ENCODE results near the gene ASPN. TPM values are rescaled to one million over a fixed set of nuclear protein-coding genes. Genes with fewer than 3 reads are reported as not detected.

ASPN gene
- total RNA-seq, 2 experiments from 2014 or later: not detected

GRCh38 chr9:92484563-92484962, 2.3 kb upstream of the ASPN start:
- intact Hi-C loops (cut with micrococcal nuclease; ENCODE audit: unreplicated experiment): no loop called here
- Histone ChIP-seq H3K27ac (ENCODE audit: low read depth, low read length, poor library complexity, severe bottlenecking) (no peak overlapping the region), H3K36me3 (ENCODE audit: insufficient read depth, low read length) (no peaks in the 10 kb centered on the region), H3K9me2 (ENCODE audit: insufficient read depth, low read length) (no peaks in the 10 kb centered on the region), H3K4me1 (ENCODE audit: insufficient read depth, low read length, poor library complexity, severe bottlenecking) (no peaks in the 10 kb centered on the region), H3K4me3 (ENCODE audit: low read depth, low read length, poor library complexity, severe bottlenecking) (no peak overlapping the region), H3K4me2 (ENCODE audit: low read length) (no peak overlapping the region), H4K20me1 (ENCODE audit: insufficient read depth, low read length) (no peaks in the 10 kb centered on the region), H3K79me2 (ENCODE audit: insufficient read depth, low read depth, low read length) (no peaks in the 10 kb centered on the region), H2AFZ (ENCODE audit: low read length) (no peak overlapping the region), H3K9me3 (ENCODE audit: low read length) (no peaks in the 10 kb centered on the region)
- TF ChIP-seq EZH2phosphoT487 (IDR thresholded peaks at IDR 0.05; ENCODE audit: borderline replicate concordance, low read depth, low read length) (no peak), CTCF (conservative IDR thresholded peaks at IDR 0.05; ENCODE audit: low read length) (no peak)
- POLR2A ChIA-PET: no interaction called here
- BruUV-seq (replicated peaks): no TSS peak
- CTCF ChIA-PET (ENCODE audit: unreplicated experiment): no interaction called here
- no peak for DNase-seq (ENCODE audit: low spot score)

- H4K20me1 ChIP-seq (ENCODE audit: insufficient read depth, low read length): no peaks in the 10 kb centered on the region
- no TSS peak for BruUV-seq (replicated peaks)
- ChIA-PET POLR2A (no interaction called here), CTCF (ENCODE audit: unreplicated experiment) (no interaction called here)
- H3K79me2 ChIP-seq (ENCODE audit: insufficient read depth, low read depth, low read length): no peaks in the 10 kb centered on the region
- no peak overlapping the region for H3K4me2 ChIP-seq (ENCODE audit: low read length)
- no peak overlapping the region for H3K27ac ChIP-seq (ENCODE audit: low read depth, low read length, poor library complexity, severe bottlenecking)
- no peak for DNase-seq (ENCODE audit: low spot score)
- no peaks in the 10 kb centered on the region for H3K36me3 ChIP-seq (ENCODE audit: insufficient read depth, low read length)
- no peak for TF ChIP-seq CTCF (conservative IDR thresholded peaks at IDR 0.05; ENCODE audit: low read length)
- no peak for TF ChIP-seq EZH2phosphoT487 (IDR thresholded peaks at IDR 0.05; ENCODE audit: borderline replicate concordance, low read depth, low read length)
- no peak overlapping the region for H3K4me3 ChIP-seq (ENCODE audit: low read depth, low read length, poor library complexity, severe bottlenecking)
- no peaks in the 10 kb centered on the region for H3K9me3 ChIP-seq (ENCODE audit: low read length)
- H3K4me1 ChIP-seq (ENCODE audit: insufficient read depth, low read length, poor library complexity, severe bottlenecking): no peaks in the 10 kb centered on the region
- intact Hi-C loops (cut with micrococcal nuclease; ENCODE audit: unreplicated experiment): no loop called here
- no peak overlapping the region for H2AFZ ChIP-seq (ENCODE audit: low read length)
- H3K9me2 ChIP-seq (ENCODE audit: insufficient read depth, low read length): no peaks in the 10 kb centered on the region
These were observed 1.6 kb upstream of the ASPN start for GRCh38 chr9:92483627-92484545.

- H3K79me2 ChIP-seq (ENCODE audit: insufficient read depth, low read depth, low read length): no peaks in the 10 kb centered on the region
- no TSS peak for BruUV-seq (replicated peaks)
- no peak for DNase-seq (ENCODE audit: low spot score)
- no peak overlapping the region for H3K4me2 ChIP-seq (ENCODE audit: low read length)
- POLR2A ChIA-PET: interaction anchor here (0.6 kb wide), 1 partner anchor 1748 kb away, joined by 3 read pairs; no protein-coding TSS in a partner anchor
- H3K27ac ChIP-seq (ENCODE audit: low read depth, low read length, poor library complexity, severe bottlenecking): no peak overlapping the region
- no peaks in the 10 kb centered on the region for H4K20me1 ChIP-seq (ENCODE audit: insufficient read depth, low read length)
- TF ChIP-seq EZH2phosphoT487 (IDR thresholded peaks at IDR 0.05; ENCODE audit: borderline replicate concordance, low read depth, low read length) (no peak), CTCF (conservative IDR thresholded peaks at IDR 0.05; ENCODE audit: low read length) (no peak)
- CTCF ChIA-PET (ENCODE audit: unreplicated experiment): no interaction called here
- H3K36me3 ChIP-seq (ENCODE audit: insufficient read depth, low read length): no peaks in the 10 kb centered on the region
- H3K9me3 ChIP-seq (ENCODE audit: low read length): no peaks in the 10 kb centered on the region
- H3K4me1 ChIP-seq (ENCODE audit: insufficient read depth, low read length, poor library complexity, severe bottlenecking): no peaks in the 10 kb centered on the region
- no peak overlapping the region for H2AFZ ChIP-seq (ENCODE audit: low read length)
- intact Hi-C loops (cut with micrococcal nuclease; ENCODE audit: unreplicated experiment): no loop called here
- no peak overlapping the region for H3K4me3 ChIP-seq (ENCODE audit: low read depth, low read length, poor library complexity, severe bottlenecking)
- H3K9me2 ChIP-seq (ENCODE audit: insufficient read depth, low read length): no peaks in the 10 kb centered on the region
These were observed 499 bp upstream of the ASPN start for GRCh38 chr9:92482805-92483204.
